Tibial nerve (tissue), 4 donors: ENCODE data around the gene CENPP. TPM values are rescaled to one million over a fixed set of nuclear protein-coding genes. Genes with fewer than 3 reads are reported as not detected.

Experiments used
- DNase-seq, 2 donors: peaks; one replicate each; pipeline ENCODE4 v3.0.0-alpha.2; 2019; ENCODE audit warnings: low spot score in 2 of 2
- H3K27ac ChIP-seq, 4 donors: fragments of 200-600 bp; sonication (generic) in 3 of 4; one replicate each; pipeline ENCODE4 v1.5.1; 2017 to 2019; ENCODE audit warnings: mild to moderate bottlenecking in 1 of 4
- H3K27me3 ChIP-seq, 2 donors: fragments of 200-600 bp; sonication (generic) in 1 of 2; one replicate each; pipeline versions ENCODE4 v1.5.1 to v1.6.0; 2017 to 2019
- H3K36me3 ChIP-seq, 3 donors: fragments of 200-600 bp; sonication (generic); one replicate each; pipeline ENCODE4 v1.5.1; 2018 to 2019
- H3K4me1 ChIP-seq, 4 donors: fragments of 200-600 bp; sonication (generic) in 3 of 4; one replicate each; pipeline ENCODE4 v1.5.1; 2017 to 2019
- H3K4me3 ChIP-seq, 4 donors: fragments of 200-600 bp; sonication (generic) in 3 of 4; one replicate each; pipeline ENCODE4 v1.5.1; 2017 to 2019; ENCODE audit warnings: mild to moderate bottlenecking in 1 of 4, moderate library complexity in 1 of 4
- H3K9me3 ChIP-seq, 4 donors: fragments of 200-600 bp; sonication (generic) in 3 of 4; one replicate each; pipeline ENCODE4 v1.5.1; 2017 to 2019
- CTCF ChIP-seq, 5 experiments: fragments of 200-600 bp in 3 of 5; fragments of 450-650 bp in 2 of 5; sonication (generic) in 3 of 5; IDR thresholded peaks; one replicate each; pipeline ENCODE4 v1.5.1; 2016 to 2019; ENCODE audit warnings: antibody characterized with exemption in 5 of 5, mild to moderate bottlenecking in 3 of 5, moderate library complexity in 2 of 5
- EP300 ChIP-seq, 2 donors: sonication (generic); formaldehyde crosslinking; IDR thresholded peaks; one replicate each; pipeline ENCODE4 v1.6.1; 2017; ENCODE audit warnings: antibody characterized with exemption in 2 of 2, mild to moderate bottlenecking in 1 of 2
- POLR2A ChIP-seq, 2 donors: fragments of 450-650 bp; IDR thresholded peaks; one replicate each; pipeline ENCODE4 v1.6.1; 2017; ENCODE audit warnings: antibody characterized with exemption in 2 of 2, mild to moderate bottlenecking in 2 of 2, moderate library complexity in 2 of 2
- WGBS, 2 donors: methylation state at CpG; one replicate each; pipeline ENCODE4 v1.1.5; 2018; 5-methylcytosine and 5-hydroxymethylcytosine counted together
- total RNA-seq, 4 donors: library from RNA; depleted of rRNA; stranded (reverse); fragments of >200 nt; gene quantifications; one replicate each; pipeline ENCODE4 v1.1.0, GENCODE V29; 2016

Gene CENPP
- total RNA-seq, 4 donors from 2014 or later: 5.0 to 17.1 (median 6.9) TPM

- Histone ChIP-seq H3K27me3 (no peaks in the 10 kb centered on the region), H3K27ac (no peak overlapping the region), H3K9me3 (no peaks in the 10 kb centered on the region), H3K4me1 (no peaks in the 10 kb centered on the region), H3K4me3 (no peak overlapping the region), H3K36me3 (peaks cover 0 to 38% (median 0%) of the 10 kb centered on the region in 3 donors)
- WGBS, 2 donors: 63 to 67% methylated on average over 3 of the region's 3 CpGs
- no peak for DNase-seq
- TF ChIP-seq CTCF (IDR thresholded peaks at IDR 0.05): no peak
Measured at GRCh38 chr9:92517046-92517445, 191.3 kb downstream of the CENPP start.

DNA sequence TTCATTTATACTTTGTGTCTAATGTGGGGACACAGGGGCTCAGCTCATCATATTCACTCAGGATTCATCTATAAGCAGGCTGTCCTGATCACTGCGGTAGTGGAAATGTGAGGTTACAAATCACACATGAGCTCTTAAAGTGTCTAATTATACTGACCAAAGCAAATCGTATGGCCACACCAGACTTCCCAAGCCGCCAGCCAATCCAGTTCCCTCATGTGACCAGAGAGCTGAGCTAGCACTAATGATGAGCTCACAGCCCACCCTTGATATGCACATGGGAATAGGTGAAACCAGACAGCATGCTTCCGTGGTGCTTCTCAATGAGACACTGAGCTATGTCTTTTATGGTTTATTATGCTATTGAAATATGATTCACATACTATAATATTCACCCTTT, 192.4 kb downstream of the CENPP start:
- Histone ChIP-seq H3K4me1 (no peaks in the 10 kb centered on the region), H3K27ac (no peak overlapping the region), H3K27me3 (no peaks in the 10 kb centered on the region), H3K9me3 (no peaks in the 10 kb centered on the region), H3K4me3 (no peak overlapping the region), H3K36me3 (peaks cover 0 to 33% (median 0%) of the 10 kb centered on the region in 3 donors)
- TF ChIP-seq CTCF (IDR thresholded peaks at IDR 0.05) (no peak), EP300 (IDR thresholded peaks at IDR 0.05) (no peak), POLR2A (IDR thresholded peaks at IDR 0.05) (no peak)
- WGBS, 2 donors: 82 to 85% methylated on average over 4 of the region's 4 CpGs
- no peak for DNase-seq

- TF ChIP-seq CTCF (IDR thresholded peaks at IDR 0.05) (no peak), POLR2A (IDR thresholded peaks at IDR 0.05) (no peak), EP300 (IDR thresholded peaks at IDR 0.05) (no peak)
- H3K36me3 ChIP-seq: peaks cover 0 to 20% (median 0%) of the 10 kb centered on the region in 3 donors
- no peak overlapping the region for H3K27ac ChIP-seq
- no peaks in the 10 kb centered on the region for H3K27me3 ChIP-seq
- H3K4me1 ChIP-seq: no peaks in the 10 kb centered on the region
- no peak for DNase-seq
- H3K4me3 ChIP-seq: no peak overlapping the region
- 96 to 97% methylated on average over 2 of the region's 2 CpGs for WGBS, 2 donors
- H3K9me3 ChIP-seq: no peaks in the 10 kb centered on the region
Measured at GRCh38 chr9:92520837-92521236, 195.1 kb downstream of the CENPP start.

DNA sequence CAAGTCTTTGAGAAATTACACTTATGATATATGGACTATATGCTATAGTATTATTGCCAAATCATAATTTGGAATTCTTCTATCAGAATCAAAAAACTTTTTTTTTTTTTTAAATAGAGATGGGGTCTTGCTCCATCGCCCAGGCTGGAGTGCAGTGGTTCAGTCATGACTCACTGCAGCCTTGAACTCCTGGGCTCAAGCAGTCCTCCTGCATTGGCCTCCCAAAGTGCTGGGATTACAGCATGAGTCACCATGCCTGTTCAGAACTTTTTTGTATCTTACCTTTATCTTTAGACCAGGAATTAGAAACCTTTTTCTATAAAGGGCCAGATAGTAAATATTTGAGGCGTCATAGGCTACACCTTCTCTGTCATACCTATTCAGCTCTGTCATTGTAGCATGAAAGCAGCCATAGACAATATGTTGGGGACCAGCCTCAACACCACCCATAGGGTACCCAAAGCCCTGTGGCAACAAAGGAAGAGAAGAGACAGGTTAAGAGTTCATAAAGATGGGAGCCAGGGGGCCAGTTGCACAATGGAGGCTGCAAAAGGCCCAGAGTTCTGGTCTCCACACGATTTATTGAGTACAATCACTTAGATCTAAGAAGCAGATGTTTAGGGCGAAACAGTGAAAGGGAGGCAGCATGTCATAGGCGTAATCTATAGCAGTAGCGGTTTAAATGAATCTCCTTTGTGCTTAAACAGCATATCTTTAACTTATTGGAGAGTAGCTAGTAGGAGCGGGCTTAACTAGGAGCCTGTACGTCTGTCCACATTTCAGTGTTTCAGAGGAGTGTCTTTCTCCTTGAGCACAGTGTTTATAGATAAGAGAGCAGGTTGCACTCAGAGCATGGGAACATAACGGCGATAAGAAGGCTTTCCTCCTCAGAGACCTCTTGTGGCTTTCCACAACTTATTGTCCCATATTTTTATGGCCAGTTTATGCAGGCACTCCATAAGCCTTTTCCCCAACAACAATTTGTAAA, 197.5 kb downstream of the CENPP start:
- H3K9me3 ChIP-seq: no peaks in the 10 kb centered on the region
- WGBS, 2 donors: 85 to 86% methylated on average over 10 of the region's 10 CpGs
- peaks cover 0 to 7% (median 0%) of the 10 kb centered on the region in 3 donors for H3K36me3 ChIP-seq
- H3K27me3 ChIP-seq: no peaks in the 10 kb centered on the region
- DNase-seq: no peak
- no peak for TF ChIP-seq CTCF (IDR thresholded peaks at IDR 0.05)
- TF ChIP-seq EP300 (IDR thresholded peaks at IDR 0.05): no peak
- TF ChIP-seq POLR2A (IDR thresholded peaks at IDR 0.05): no peak
- H3K4me1 ChIP-seq: no peaks in the 10 kb centered on the region
- no peak overlapping the region for H3K27ac ChIP-seq
- H3K4me3 ChIP-seq: no peak overlapping the region

DNA sequence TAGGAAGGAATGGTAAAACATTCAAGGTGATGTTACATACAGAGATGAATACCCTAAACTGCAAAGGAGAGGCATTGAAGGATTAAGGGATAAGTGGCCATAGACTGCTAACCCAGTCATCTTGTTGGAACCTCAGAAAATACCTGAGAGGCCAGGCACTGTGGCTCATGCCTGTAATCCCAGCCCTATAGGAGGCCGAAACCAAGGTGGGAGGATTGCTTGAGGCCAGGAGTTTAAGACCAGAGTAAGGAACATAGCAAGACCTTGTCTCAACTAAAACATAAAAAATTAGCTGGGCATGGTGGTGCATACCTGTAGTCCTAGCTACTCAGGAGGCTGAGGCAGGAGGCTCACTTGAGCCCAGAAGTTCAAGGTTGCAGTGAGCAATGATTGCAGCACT, 199.1 kb downstream of the CENPP start:
- Histone ChIP-seq H3K27ac (no peak overlapping the region), H3K36me3 (peaks cover 0 to 5% (median 0%) of the 10 kb centered on the region in 3 donors), H3K4me1 (no peaks in the 10 kb centered on the region), H3K4me3 (no peak overlapping the region), H3K9me3 (peaks cover 0 to 2% (median 0%) of the 10 kb centered on the region in 4 donors), H3K27me3 (no peaks in the 10 kb centered on the region)
- TF ChIP-seq EP300 (IDR thresholded peaks at IDR 0.05): no peak
- TF ChIP-seq CTCF (IDR thresholded peaks at IDR 0.05): no peak
- TF ChIP-seq POLR2A (IDR thresholded peaks at IDR 0.05): no peak
- 90 to 100% methylated on average over 1 of the region's 1 CpG for WGBS, 2 donors
- no peak for DNase-seq
